Breast epithelium (tissue), 3 donors: ENCODE data around the gene SCN10A.

Source experiments
- POLR2A ChIP-seq: fragments of 450-650 bp; IDR thresholded peaks from one replicate; pipeline ENCODE4 v1.6.1; 2016; ENCODE audit warnings: antibody characterized with exemption, mild to moderate bottlenecking, moderate library complexity
- POLR2AphosphoS5 ChIP-seq, 3 donors: sonication (generic); formaldehyde crosslinking; IDR thresholded peaks; one replicate each; pipeline ENCODE4 v1.6.1; 2017; ENCODE audit warnings: antibody characterized with exemption in 3 of 3
- TF ChIP-seq, protein P1 (sequence below), 3 donors: fragments of 450-650 bp; IDR thresholded peaks; one replicate each; pipeline ENCODE4 v1.5.1; 2016 to 2017; ENCODE audit warnings: antibody characterized with exemption in 3 of 3, mild to moderate bottlenecking in 3 of 3, moderate library complexity in 3 of 3

DNA sequence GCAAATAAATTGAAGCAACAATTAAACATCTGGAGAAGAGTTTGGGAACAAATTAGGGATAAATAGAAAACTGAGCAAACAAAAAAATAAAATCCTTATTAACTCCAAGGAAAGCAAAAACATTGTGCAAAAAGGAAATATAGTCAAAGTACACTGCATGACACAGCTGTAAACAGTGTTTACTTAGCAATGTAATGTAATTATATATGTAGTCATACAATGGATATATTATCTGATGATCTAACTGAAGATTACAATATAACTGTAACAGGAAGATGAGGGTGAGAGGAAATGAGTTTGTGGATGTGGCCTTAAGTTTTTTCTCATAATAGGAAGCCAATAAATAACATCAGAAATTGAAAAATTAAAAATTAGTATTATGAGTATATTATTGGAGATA lies 42.5 kb downstream of the SCN10A start:
- TF ChIP-seq, protein P1, sequence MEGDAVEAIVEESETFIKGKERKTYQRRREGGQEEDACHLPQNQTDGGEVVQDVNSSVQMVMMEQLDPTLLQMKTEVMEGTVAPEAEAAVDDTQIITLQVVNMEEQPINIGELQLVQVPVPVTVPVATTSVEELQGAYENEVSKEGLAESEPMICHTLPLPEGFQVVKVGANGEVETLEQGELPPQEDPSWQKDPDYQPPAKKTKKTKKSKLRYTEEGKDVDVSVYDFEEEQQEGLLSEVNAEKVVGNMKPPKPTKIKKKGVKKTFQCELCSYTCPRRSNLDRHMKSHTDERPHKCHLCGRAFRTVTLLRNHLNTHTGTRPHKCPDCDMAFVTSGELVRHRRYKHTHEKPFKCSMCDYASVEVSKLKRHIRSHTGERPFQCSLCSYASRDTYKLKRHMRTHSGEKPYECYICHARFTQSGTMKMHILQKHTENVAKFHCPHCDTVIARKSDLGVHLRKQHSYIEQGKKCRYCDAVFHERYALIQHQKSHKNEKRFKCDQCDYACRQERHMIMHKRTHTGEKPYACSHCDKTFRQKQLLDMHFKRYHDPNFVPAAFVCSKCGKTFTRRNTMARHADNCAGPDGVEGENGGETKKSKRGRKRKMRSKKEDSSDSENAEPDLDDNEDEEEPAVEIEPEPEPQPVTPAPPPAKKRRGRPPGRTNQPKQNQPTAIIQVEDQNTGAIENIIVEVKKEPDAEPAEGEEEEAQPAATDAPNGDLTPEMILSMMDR (IDR thresholded peaks at IDR 0.05), result no peak
- TF ChIP-seq POLR2A (no peak), POLR2AphosphoS5 (IDR thresholded peaks at IDR 0.05) (no peak)
